NCI-H524 (cell line): Measurements from ENCODE around the gene COL28A1.

ENCODE experiments used
- DNase-seq, 2 experiments: peaks; one replicate each; lab custom pipeline; 2025; lab: John Stamatoyannopoulos, UW

The COL28A1 gene

GRCh38 chr7:7535691-7536090 lies at the start of gene COL28A1:
COL28A1 (minus strand) TSS chr7:7535873; CDS start chr7:7532875, 2,998 bp downstream.
- DNase-seq: no peak

- DNase-seq: no peak
Observed at GRCh38 chr7:7584653-7585052, 49.0 kb upstream of the COL28A1 start.

- no peak for DNase-seq
Observed at GRCh38 chr7:7583731-7584130, 48.1 kb upstream of the COL28A1 start.

- no peak for DNase-seq
Observed at GRCh38 chr7:7582596-7582995, 46.9 kb upstream of the COL28A1 start.

GRCh38 chr7:7581531-7582179 lies 46.0 kb upstream of the COL28A1 start:
- DNase-seq: peak in 1 of 2 experiments; percentile 9

DNA sequence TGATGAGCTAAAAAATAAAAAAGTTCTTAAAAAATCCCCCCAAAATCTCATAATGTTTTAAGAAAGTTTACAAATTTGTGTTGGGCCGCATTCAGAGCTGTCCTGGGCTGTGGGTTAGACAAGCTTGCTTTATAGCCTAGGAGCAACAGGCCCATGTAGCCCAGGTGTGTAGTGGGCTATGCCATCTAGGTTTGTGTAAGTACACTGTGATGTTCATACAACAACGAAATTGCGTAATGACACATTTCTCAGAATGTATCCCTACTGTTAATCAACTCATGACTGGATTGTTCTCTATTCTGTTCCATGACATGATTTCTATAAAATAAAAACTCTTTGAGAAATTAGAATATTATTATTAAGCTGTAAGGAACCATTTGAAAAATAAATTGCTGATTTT lies 44.0 kb upstream of the COL28A1 start:
- no peak for DNase-seq

DNA sequence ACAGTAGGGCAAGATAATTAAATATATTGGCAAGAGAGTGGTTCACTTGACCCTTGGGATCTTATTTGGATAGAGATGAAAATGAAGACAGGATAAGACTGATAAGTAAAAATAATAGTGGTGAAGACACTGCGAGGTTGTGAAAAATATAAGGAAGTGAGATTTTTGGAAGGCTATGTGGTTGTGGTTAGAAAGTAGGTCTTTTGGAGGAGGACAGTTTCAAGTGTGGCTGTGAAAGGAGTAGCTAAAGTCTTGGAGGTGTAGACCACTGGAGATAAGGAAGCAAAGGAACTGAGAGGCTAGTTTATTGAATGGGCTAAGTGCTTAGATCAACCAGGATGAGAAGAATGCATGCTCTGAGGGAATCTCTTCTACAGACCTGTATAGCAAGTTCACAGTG lies 42.2 kb upstream of the COL28A1 start:
- no peak for DNase-seq

DNA sequence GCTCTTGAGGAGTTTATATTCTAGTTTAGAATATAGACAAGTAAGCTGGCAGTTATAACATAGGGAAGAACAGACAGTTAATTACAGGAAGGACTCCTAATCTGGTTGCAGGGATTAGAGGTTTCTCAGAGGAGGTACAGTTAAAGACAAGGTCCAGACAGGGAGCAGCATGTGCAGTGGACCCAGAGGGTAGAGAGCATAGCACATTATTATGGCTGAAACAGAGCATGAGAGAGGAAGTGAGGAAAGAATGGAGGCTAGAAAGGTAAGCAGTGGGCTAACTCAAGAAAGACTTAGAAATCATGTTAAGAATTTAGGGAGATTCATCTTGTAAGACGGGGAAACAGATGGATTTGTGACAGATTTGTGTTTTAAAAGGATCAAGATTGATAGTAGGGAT lies 40.7 kb upstream of the COL28A1 start:
- no peak for DNase-seq

- no peak for DNase-seq
Observed at GRCh38 chr7:7573701-7574100, 38.0 kb upstream of the COL28A1 start.

DNA sequence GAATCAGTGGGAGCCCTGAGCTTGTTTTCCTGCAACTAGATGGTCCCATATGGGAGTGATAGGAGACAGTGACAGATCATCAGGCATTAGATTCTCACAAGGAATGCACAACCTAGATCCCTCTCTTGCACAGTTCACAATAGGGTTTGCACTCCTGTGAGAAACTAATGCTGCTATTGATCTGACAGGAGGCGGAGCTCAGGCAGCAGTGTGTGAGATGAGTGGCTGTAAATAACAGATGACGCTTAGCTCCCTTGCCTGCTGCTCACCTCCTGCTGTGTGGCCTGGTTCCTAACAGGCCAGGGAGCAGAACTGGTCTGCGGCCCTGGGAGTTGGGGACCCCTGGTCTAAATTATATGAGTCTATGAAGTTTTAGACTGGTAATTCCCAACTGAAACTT lies 34.9 kb upstream of the COL28A1 start:
- DNase-seq: no peak

- DNase-seq: no peak
Observed at GRCh38 chr7:7569615-7570014, 33.9 kb upstream of the COL28A1 start.

DNA sequence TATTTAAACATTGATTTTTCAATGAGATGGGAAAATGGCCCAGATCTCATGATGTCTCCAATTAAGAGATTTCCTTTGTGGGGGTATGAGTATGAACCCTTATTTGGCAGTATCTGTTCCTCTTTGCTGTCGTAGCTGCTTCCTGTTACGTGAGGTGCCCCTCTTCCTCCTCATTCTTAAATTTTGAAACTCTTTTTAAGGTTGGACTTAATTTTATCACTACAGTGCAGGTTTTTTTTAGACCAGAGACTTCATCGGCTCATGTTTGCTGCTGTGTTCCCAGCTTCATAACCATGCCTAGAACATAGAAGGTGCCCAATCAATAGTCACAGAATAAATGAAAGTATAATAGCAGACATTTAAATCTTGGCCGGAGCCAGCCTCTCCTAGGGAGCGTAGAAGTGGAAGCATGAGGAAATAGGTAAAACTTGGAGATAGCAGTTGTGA lies 33.4 kb upstream of the COL28A1 start:
- no peak for DNase-seq

- no peak for DNase-seq
Observed at GRCh38 chr7:7568553-7568952, 32.9 kb upstream of the COL28A1 start.

- no peak for DNase-seq
Observed at GRCh38 chr7:7567898-7568531, 32.3 kb upstream of the COL28A1 start.

- peak; percentile 11 to 73 for DNase-seq
Observed at GRCh38 chr7:7566651-7567611, 31.3 kb upstream of the COL28A1 start, which contains the start of gene MIOS. MIOS (plus strand) TSS chr7:7566884; CDS start chr7:7572476, 5,592 bp downstream.

- no peak for DNase-seq
Observed at GRCh38 chr7:7565746-7566650, 30.3 kb upstream of the COL28A1 start.

DNA sequence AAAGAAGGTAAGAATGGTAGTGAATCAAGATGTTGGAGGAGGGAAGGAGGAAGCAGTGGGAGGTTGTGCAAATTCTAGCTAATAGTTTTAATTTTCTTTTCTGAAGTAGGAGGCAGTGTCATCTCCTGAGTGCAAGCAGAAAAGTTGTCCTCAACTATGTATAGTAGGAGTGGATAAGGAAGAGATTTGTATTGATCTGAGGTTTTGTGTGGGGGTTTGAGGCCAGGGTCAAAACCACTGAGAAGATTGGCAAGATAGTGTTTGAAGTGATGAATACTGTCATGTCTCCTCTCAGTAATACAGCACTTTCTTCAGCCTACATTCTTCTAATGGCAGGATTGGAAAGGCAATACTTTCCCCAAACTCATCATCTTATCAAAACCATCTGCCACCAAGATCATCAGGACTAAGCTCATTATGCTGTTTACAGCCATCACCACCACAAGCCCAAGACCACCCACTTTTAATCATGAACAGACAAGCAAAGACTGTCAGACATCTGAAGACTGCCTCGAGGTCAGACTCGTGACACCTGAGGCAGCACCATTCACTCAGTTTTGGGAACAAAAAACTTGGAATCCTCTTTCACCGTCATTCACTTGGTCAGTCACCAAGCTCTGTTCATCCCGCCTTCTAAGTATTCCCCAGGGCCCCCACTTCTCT lies 29.5 kb upstream of the COL28A1 start:
- peak in 1 of 2 experiments; percentile 59 for DNase-seq

- no peak for DNase-seq
Observed at GRCh38 chr7:7564323-7564780, 28.7 kb upstream of the COL28A1 start.

- no peak for DNase-seq
Observed at GRCh38 chr7:7563813-7564212, 28.1 kb upstream of the COL28A1 start.

GRCh38 chr7:7563269-7563668 lies 27.6 kb upstream of the COL28A1 start:
- no peak for DNase-seq

DNA sequence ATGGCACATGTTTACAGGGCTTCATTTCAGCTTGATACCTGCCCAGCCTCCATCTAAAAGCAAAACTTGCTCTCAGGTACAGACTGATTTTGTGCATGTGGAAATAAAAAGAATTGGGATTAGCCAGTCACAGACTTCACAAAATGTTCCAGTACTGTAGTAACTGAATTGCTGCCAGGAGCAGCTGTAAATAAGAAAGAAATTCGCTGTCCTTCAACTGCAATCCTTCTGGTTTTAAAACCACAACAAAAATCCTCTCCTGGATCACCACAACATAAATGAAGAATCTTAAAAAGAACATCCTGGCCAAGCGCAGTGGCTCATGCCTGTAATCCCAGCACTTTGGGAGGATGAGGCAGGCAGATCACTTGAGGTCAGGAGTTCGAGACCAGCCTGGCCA lies 27.1 kb upstream of the COL28A1 start:
- no peak for DNase-seq
